Skin of body (tissue), 2 donors: Measurements from ENCODE around the gene WASF2. TPM values are rescaled to one million over a fixed set of nuclear protein-coding genes. Genes with fewer than 3 reads are reported as not detected.
"Not testable (repeated sequence)": the region's sequence is repeated elsewhere in the genome, so short reads cannot be mapped to it uniquely, and the experiment has no call there.

Experiments used
- DNase-seq: peaks from one replicate; lab custom pipeline; 2025; lab: John Stamatoyannopoulos, UW
- total RNA-seq: library from RNA; depleted of rRNA; stranded (reverse); fragments of >200 nt; gene quantifications from one replicate; pipeline ENCODE4 v1.2.3, GENCODE V29; 2014

Gene WASF2
- total RNA-seq, 1 donor from 2014 or later, result 38.6 TPM

GRCh38 chr1:27418326-27419185, 71.4 kb downstream of the WASF2 start:
- peak; percentile 69 for DNase-seq

DNA sequence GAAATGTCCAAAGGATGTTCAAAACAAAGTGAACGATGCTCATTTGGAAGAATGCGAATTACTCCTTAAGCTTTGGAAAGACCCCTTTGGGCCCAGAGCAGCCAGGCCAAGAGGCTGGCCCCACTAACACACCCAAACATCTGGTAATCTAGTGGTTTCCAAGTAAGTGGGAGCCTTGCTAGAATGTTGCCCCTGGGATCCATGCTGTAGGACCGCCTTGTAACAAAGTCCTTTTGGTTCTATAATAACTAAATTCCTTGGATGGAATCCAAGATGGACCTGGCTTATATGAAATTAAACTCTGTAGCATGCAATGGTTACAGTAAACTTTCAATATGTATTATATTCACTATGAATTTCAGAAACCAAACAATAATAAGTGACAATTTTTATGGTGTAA, 72.3 kb downstream of the WASF2 start:
- DNase-seq, result peak; percentile 26

GRCh38 chr1:27416387-27417111, 73.4 kb downstream of the WASF2 start:
- no peak for DNase-seq

GRCh38 chr1:27414091-27414490, 75.9 kb downstream of the WASF2 start:
- no peak for DNase-seq

- DNase-seq, result no peak
Observed at GRCh38 chr1:27413004-27413403, 77.0 kb downstream of the WASF2 start.

GRCh38 chr1:27412502-27412901, 77.5 kb downstream of the WASF2 start:
- no peak for DNase-seq

DNA sequence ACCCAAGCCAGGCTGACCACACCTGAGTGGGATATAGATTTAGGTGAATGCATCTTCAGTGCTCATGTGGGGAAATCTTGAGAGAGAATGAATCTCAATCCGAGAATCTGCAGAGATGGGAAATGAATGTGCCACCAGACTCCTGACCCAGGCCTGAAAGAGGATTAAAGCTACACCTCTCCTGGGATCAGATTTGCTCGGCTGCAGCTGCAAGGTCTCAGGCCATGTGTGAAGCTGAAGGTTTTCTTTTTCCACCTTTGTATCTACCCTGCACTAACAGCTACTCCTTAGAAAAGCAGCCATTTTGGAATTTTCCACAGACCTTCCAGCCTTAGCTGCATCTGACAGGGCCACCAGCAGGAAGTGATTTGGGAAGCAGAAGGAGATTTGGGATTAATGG, 79.3 kb downstream of the WASF2 start:
- DNase-seq, result no peak

GRCh38 chr1:27409669-27410068, 80.3 kb downstream of the WASF2 start:
- no peak for DNase-seq

- no peak for DNase-seq
Observed at GRCh38 chr1:27408151-27408550, 81.8 kb downstream of the WASF2 start.

- DNase-seq, result not testable (repeated sequence)
Observed at GRCh38 chr1:27406791-27407190, 83.2 kb downstream of the WASF2 start.

DNA sequence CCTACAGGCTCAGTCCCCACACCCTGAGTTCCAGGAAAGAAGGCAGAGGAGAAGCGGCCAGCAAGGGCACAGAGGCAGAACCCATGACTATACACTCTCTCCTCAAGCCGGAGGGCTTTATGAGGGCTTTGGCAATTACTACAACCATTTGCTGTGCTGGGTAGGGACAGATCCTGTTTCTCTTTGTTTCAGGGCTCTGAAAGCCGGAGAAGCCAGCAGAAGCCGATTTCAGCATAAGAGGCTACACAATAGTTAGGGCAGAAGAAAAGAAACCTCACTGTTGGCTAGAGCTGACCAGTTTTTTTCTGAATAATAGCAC, 83.6 kb downstream of the WASF2 start:
- no peak for DNase-seq

- not testable (repeated sequence) for DNase-seq
Observed at GRCh38 chr1:27405598-27406361, 84.2 kb downstream of the WASF2 start.

DNA sequence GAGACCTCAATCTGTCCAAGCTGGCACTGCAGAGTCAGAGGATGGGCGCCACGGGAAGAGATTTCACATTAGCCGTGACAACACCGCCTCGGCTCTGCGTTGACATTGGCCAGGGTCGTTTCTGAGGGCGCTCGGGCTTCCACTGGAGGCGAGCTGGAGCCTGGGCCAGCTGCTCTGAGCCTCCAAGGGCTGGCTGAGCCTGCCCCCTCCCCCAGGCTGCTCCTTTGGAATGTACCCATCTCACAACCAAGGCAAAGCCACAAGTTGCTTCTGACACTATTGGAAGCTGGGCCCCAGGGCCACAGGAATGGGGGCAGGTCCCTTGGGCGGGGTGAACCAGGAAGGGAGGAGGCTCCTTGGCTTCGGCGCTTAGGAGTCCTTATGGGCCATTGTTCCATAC, 84.9 kb downstream of the WASF2 start:
- no peak for DNase-seq

DNA sequence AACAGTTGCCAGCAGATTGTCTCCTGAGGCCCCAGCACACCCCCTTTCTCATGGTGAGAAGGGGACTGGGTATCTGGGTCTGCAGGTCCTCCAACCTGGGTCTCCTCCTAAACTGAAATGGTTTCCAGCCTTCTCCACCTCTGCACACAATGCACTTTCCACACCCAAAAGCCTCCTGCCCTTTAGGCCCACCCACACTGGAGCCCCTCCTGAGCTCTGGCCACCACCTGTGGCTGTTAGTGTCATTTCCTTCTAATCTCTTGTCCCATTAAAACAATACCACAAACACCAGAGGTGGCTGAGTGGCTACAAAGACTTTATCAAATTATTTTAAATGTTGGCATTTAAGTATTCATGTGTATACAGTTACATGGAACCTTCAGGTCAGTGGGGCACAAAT, 86.0 kb downstream of the WASF2 start:
- DNase-seq, result no peak

DNA sequence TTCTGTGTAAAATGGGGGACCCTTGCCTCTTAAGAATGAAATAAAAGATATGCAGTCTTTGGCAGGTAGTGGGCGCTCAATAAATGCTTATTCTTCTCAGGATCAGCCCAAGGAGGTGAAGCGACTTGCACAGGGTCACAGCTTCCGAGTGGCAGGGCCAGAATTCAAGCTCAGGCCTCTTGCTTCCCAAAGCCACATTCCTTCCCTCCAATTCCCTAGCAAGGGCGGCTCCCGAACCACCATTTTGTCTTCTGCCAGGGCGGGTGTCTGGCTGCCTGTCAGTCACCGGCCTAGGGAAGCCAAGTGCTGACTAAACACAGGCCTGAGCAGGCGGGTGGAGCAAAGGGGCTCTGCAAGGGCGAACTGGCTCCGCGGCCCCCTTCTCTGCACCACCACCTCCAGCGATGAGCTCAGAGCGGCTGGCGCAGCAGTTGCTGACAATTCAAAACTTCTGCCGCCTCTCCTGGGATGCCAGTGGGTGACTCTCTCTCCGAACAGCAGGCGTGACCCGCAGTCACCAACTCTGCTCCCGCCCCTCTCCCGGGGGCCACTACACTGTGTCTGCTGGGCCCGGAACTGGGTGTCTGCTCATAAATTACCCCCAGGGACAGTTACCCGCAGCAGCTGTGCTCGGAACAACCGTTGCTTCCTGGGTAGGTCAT, 86.8 kb downstream of the WASF2 start:
- DNase-seq, result peak; percentile 84

DNA sequence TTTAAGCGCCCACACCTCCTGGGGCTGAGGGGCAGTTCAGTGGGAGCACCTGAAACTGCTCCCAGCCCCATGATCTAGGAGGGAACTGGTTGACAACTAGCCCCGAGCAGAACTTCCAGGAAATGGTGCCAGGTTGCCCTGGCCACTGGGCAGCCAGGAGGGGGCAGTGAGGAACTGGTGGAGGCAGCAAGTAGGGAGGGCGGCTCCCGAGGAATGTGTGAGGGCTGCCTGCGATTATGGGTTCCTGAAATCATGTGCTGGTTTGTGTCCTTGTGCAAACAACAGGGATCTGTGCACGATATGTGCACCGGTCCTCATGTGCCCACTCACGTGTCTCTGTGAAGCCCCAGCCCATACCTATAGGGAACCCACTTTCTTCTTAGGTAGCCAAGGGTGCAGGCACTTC, 87.6 kb downstream of the WASF2 start:
- DNase-seq, result peak; percentile 61

DNA sequence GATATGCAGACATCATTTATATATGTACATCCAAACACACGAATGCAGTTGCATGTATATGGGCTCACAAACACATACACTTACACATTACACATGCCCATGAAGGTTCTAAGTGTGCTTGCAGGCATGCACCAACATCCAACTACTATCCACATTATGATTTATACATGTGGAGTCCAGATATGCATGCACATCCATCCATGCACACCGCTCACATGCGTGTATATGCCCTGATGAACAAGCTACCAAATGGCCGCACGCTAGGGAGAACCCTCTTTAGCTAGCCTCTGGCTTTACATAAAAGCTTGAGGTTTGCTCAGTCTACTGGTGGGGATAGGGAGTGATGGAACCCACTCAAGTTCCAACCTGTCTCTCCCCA, 89.0 kb downstream of the WASF2 start:
- no peak for DNase-seq

- DNase-seq, result peak; percentile 33
Observed at GRCh38 chr1:27400082-27400962, 89.6 kb downstream of the WASF2 start.

GRCh38 chr1:27399251-27400025, 90.5 kb downstream of the WASF2 start:
- DNase-seq, result peak; percentile 39
